ENCODE data around the gene THADA. TPM values are rescaled to one million over a fixed set of nuclear protein-coding genes. Genes with fewer than 3 reads are reported as not detected.

The THADA gene
- polyA plus RNA-seq, 3 donors: 7.3 to 11.2 (median 9.7) TPM

DNA sequence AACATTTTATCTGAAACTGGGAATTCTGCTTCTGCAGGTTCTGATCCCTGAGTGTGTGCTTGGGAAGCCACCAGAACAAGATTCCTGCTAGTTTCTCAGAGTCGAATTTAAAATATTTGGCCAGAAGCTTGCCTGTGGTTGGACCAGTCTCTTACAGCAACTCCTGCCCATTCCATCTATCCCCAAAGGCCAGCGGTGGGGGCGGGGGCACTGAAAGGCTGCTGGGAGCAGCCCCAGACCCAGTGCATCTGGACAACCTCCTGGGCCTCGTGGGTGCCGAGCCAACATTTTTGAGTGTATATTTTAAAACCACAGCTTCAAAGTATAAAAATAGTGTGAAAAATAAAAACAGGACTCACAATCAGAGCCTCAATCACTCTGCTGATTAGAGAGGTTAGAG lies 330.8 kb downstream of the THADA start:
- H3K27ac Mint-ChIP-seq: no peak overlapping the region
- no peak overlapping the region for H3K27ac ChIP-seq (ENCODE audit: low read depth in 1 of 2, low read length in 2 of 2)
- TF ChIP-seq, protein P1, sequence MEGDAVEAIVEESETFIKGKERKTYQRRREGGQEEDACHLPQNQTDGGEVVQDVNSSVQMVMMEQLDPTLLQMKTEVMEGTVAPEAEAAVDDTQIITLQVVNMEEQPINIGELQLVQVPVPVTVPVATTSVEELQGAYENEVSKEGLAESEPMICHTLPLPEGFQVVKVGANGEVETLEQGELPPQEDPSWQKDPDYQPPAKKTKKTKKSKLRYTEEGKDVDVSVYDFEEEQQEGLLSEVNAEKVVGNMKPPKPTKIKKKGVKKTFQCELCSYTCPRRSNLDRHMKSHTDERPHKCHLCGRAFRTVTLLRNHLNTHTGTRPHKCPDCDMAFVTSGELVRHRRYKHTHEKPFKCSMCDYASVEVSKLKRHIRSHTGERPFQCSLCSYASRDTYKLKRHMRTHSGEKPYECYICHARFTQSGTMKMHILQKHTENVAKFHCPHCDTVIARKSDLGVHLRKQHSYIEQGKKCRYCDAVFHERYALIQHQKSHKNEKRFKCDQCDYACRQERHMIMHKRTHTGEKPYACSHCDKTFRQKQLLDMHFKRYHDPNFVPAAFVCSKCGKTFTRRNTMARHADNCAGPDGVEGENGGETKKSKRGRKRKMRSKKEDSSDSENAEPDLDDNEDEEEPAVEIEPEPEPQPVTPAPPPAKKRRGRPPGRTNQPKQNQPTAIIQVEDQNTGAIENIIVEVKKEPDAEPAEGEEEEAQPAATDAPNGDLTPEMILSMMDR (IDR thresholded peaks at IDR 0.05): no peak

DNA sequence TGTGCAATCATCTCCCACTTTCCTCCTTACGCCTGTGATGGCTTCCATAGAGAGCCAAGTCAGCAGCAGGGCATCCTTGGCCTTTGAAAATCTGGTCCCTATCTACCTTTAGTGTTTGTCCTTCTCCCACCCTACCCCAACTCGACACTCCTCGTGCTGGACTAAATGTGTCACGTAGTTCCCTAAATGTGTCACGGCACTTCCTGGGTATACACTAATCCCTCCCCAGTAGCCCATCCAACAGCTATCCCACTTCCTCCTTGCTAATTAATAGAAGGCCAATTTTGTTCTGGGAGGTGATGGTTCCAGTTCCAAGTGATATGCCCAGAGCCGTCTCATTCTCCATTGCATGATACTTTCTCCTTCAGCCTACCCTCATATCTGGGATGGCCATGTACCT lies 332.9 kb downstream of the THADA start:
- WGBS (ENCODE audit: insufficient coverage): 25% methylated on average over 4 of the region's 6 CpGs
- Histone ChIP-seq H3K4me1 (ENCODE audit: control insufficient read depth in 1 of 2, insufficient read depth in 2 of 2, low read length in 2 of 2) (peaks cover 21 to 26% of the 10 kb centered on the region in 2 donors), H3K27ac (ENCODE audit: low read depth in 1 of 2, low read length in 2 of 2) (no peak overlapping the region), H3K4me2 (replicated peaks; ENCODE audit: extremely low read depth, low read length, poor library complexity, severe bottlenecking) (no peak overlapping the region), H2AFZ (ENCODE audit: insufficient read depth, low read depth, low read length, poor library complexity, severe bottlenecking) (no peak overlapping the region), H3K4me3 (replicated peaks in 1 of 3; ENCODE audit: low read depth in 2 of 3, low read length in 3 of 3) (no peak overlapping the region), H4K20me1 (ENCODE audit: insufficient read depth, low read length) (no peaks in the 10 kb centered on the region), H3K36me3 (replicated peaks in 1 of 2; ENCODE audit: control insufficient read depth in 1 of 2, insufficient read depth in 2 of 2, low read length in 2 of 2) (no peaks in the 10 kb centered on the region), H3K27me3 (ENCODE audit: control insufficient read depth in 2 of 2, insufficient read depth in 2 of 2, low read length in 2 of 2) (no peaks in the 10 kb centered on the region), H3K9me3 (replicated peaks in 1 of 2; ENCODE audit: control insufficient read depth in 1 of 2, insufficient read depth in 1 of 2, low read length in 2 of 2) (no peaks in the 10 kb centered on the region), H3K79me2 (ENCODE audit: insufficient read depth, low read length) (no peaks in the 10 kb centered on the region), H3K9ac (ENCODE audit: insufficient read depth, low read length, poor library complexity, severe bottlenecking) (no peak overlapping the region)
- H3K27ac Mint-ChIP-seq: peak overlapping the region in 4 of 7 donors; percentile 6 to 77 (median 62)
- intact Hi-C loops (cut with micrococcal nuclease): no loop called here
- TF ChIP-seq, protein P1 (IDR thresholded peaks at IDR 0.05): no peak
- H3K4me3 Mint-ChIP-seq: peak overlapping the region in 1 of 2 donors; percentile 43
- peaks cover 26 to 33% of the 10 kb centered on the region in 2 donors for H3K36me3 Mint-ChIP-seq
- H3K9me3 Mint-ChIP-seq: peaks cover 0 to 1% (median 0%) of the 10 kb centered on the region in 7 donors
- peaks cover 0 to 4% (median 0%) of the 10 kb centered on the region in 3 donors for H3K27me3 Mint-ChIP-seq (ENCODE audit: low read depth in 3 of 3)
- peak; percentile 44 to 75 (median 70) for DNase-seq
- peaks cover 31% of the 10 kb centered on the region for H3K4me1 Mint-ChIP-seq

More for the DNA sequence above, 330.8 kb downstream of the THADA start:
- Histone ChIP-seq H3K9me3 (replicated peaks in 1 of 2; ENCODE audit: control insufficient read depth in 1 of 2, insufficient read depth in 1 of 2, low read length in 2 of 2) (no peaks in the 10 kb centered on the region), H3K4me2 (replicated peaks; ENCODE audit: extremely low read depth, low read length, poor library complexity, severe bottlenecking) (no peak overlapping the region), H3K4me1 (ENCODE audit: control insufficient read depth in 1 of 2, insufficient read depth in 2 of 2, low read length in 2 of 2) (peaks cover 42 to 46% of the 10 kb centered on the region in 2 donors), H4K20me1 (ENCODE audit: insufficient read depth, low read length) (no peaks in the 10 kb centered on the region), H2AFZ (ENCODE audit: insufficient read depth, low read depth, low read length, poor library complexity, severe bottlenecking) (no peak overlapping the region), H3K79me2 (ENCODE audit: insufficient read depth, low read length) (no peaks in the 10 kb centered on the region), H3K27me3 (ENCODE audit: control insufficient read depth in 2 of 2, insufficient read depth in 2 of 2, low read length in 2 of 2) (no peaks in the 10 kb centered on the region), H3K4me3 (replicated peaks in 1 of 3; ENCODE audit: low read depth in 2 of 3, low read length in 3 of 3) (no peak overlapping the region), H3K36me3 (replicated peaks in 1 of 2; ENCODE audit: control insufficient read depth in 1 of 2, insufficient read depth in 2 of 2, low read length in 2 of 2) (no peaks in the 10 kb centered on the region), H3K9ac (ENCODE audit: insufficient read depth, low read length, poor library complexity, severe bottlenecking) (no peak overlapping the region)
- Mint-ChIP-seq H3K9me3 (peaks cover 0 to 1% (median 0%) of the 10 kb centered on the region in 7 donors), H3K36me3 (peaks cover 33 to 36% of the 10 kb centered on the region in 2 donors), H3K4me1 (peaks cover 52% of the 10 kb centered on the region), H3K27me3 (ENCODE audit: low read depth in 3 of 3) (peaks cover 0 to 4% (median 0%) of the 10 kb centered on the region in 3 donors), H3K4me3 (no peak overlapping the region)
- no peak for DNase-seq
- WGBS (ENCODE audit: insufficient coverage): 90% methylated on average over 2 of the region's 5 CpGs
- intact Hi-C loops (cut with micrococcal nuclease): no loop called here

Measured in CD14-positive monocyte (primary cell).